HEK293 (cell line): ENCODE data around the gene AUP1.
A peak's percentile ranks its signal among the peaks of the same experiment; 100 is the strongest.

Experiments used
- BCL11A ChIP-seq: fragments of 450-650 bp; formaldehyde crosslinking; IDR thresholded peaks from 2 replicates; pipeline ENCODE4 v1.5.1; 2016; ENCODE audit warnings: low read depth, missing biosample characterization, missing genetic modification characterization
- CTCF ChIP-seq: fragments of 450-650 bp; formaldehyde crosslinking; IDR thresholded peaks from 2 replicates; pipeline ENCODE4 v1.5.1; 2016; ENCODE audit warnings: missing biosample characterization, missing genetic modification characterization
- PATZ1 ChIP-seq: fragments of 450-650 bp; formaldehyde crosslinking; IDR thresholded peaks from 2 replicates; pipeline ENCODE4 v1.5.1; 2016; ENCODE audit warnings: missing biosample characterization, missing genetic modification characterization
- RBAK ChIP-seq: fragments of 450-650 bp; formaldehyde crosslinking; IDR thresholded peaks from 2 replicates; pipeline ENCODE4 v1.5.1; 2016; ENCODE audit warnings: missing biosample characterization, missing genetic modification characterization
- TRIM28 ChIP-seq: IDR thresholded peaks from 2 replicates; pipeline ENCODE4 v1.6.1; 2011; ENCODE audit warnings: low read length, control low read depth, borderline replicate concordance
- YY2 ChIP-seq: fragments of 450-650 bp; formaldehyde crosslinking; IDR thresholded peaks from 2 replicates; pipeline ENCODE4 v1.5.1; 2016; ENCODE audit warnings: missing biosample characterization, missing genetic modification characterization
- ZBTB49 ChIP-seq: fragments of 450-650 bp; formaldehyde crosslinking; IDR thresholded peaks from 2 replicates; pipeline ENCODE4 v1.5.1; 2016; ENCODE audit warnings: missing biosample characterization, missing genetic modification characterization, low read depth
- ZFHX2 ChIP-seq: fragments of 450-650 bp; formaldehyde crosslinking; conservative IDR thresholded peaks from 2 replicates; pipeline ENCODE4 v1.5.1; 2016; ENCODE audit warnings: missing biosample characterization, missing genetic modification characterization
- ZFP3 ChIP-seq: fragments of 450-650 bp; formaldehyde crosslinking; IDR thresholded peaks from 2 replicates; pipeline ENCODE4 v1.5.1; 2016; ENCODE audit warnings: low read depth, missing biosample characterization, missing genetic modification characterization
- ZNF10 ChIP-seq: fragments of 450-650 bp; formaldehyde crosslinking; IDR thresholded peaks from 2 replicates; pipeline ENCODE4 v1.5.1; 2017; ENCODE audit warnings: missing biosample characterization, missing genetic modification characterization
- ZNF121 ChIP-seq: fragments of 450-650 bp; formaldehyde crosslinking; IDR thresholded peaks from 2 replicates; pipeline ENCODE4 v1.5.1; 2016; ENCODE audit warnings: missing biosample characterization, missing genetic modification characterization
- ZNF138 ChIP-seq: fragments of 450-650 bp; formaldehyde crosslinking; IDR thresholded peaks from 2 replicates; pipeline ENCODE4 v1.5.1; 2016; ENCODE audit warnings: missing biosample characterization, missing genetic modification characterization, borderline replicate concordance
- ZNF169 ChIP-seq: fragments of 450-650 bp; formaldehyde crosslinking; IDR thresholded peaks from 2 replicates; pipeline ENCODE4 v1.5.1; 2016; ENCODE audit warnings: missing biosample characterization, missing genetic modification characterization
- ZNF175 ChIP-seq: fragments of 450-650 bp; formaldehyde crosslinking; IDR thresholded peaks from 2 replicates; pipeline ENCODE4 v1.5.1; 2016; ENCODE audit warnings: missing biosample characterization, missing genetic modification characterization
- ZNF335 ChIP-seq: fragments of 450-650 bp; formaldehyde crosslinking; conservative IDR thresholded peaks from 2 replicates; pipeline ENCODE4 v1.5.1; 2016; ENCODE audit warnings: missing biosample characterization, missing genetic modification characterization
- ZNF350 ChIP-seq: fragments of 450-650 bp; formaldehyde crosslinking; IDR thresholded peaks from 2 replicates; pipeline ENCODE4 v1.5.0; 2017; ENCODE audit warnings: missing biosample characterization, mild to moderate bottlenecking, missing genetic modification characterization
- ZNF398 ChIP-seq: fragments of 450-650 bp; formaldehyde crosslinking; IDR thresholded peaks from 2 replicates; pipeline ENCODE4 v1.5.1; 2017; ENCODE audit warnings: missing biosample characterization, missing genetic modification characterization
- ZNF514 ChIP-seq: fragments of 450-650 bp; formaldehyde crosslinking; IDR thresholded peaks from 2 replicates; pipeline ENCODE4 v1.5.1; 2016; ENCODE audit warnings: missing biosample characterization, missing genetic modification characterization
- ZNF544 ChIP-seq: fragments of 450-650 bp; formaldehyde crosslinking; IDR thresholded peaks from 2 replicates; pipeline ENCODE4 v1.5.0; 2017; ENCODE audit warnings: missing biosample characterization, missing genetic modification characterization
- ZNF610 ChIP-seq: fragments of 450-650 bp; formaldehyde crosslinking; IDR thresholded peaks from 2 replicates; pipeline ENCODE4 v1.5.1; 2016; ENCODE audit warnings: missing biosample characterization, missing genetic modification characterization, borderline replicate concordance
- ZNF664 ChIP-seq: fragments of 450-650 bp; formaldehyde crosslinking; IDR thresholded peaks from 2 replicates; pipeline ENCODE4 v1.5.1; 2016; ENCODE audit warnings: missing biosample characterization, missing genetic modification characterization
- ZNF791 ChIP-seq: fragments of 450-650 bp; formaldehyde crosslinking; IDR thresholded peaks from 2 replicates; pipeline ENCODE4 v1.5.1; 2016; ENCODE audit warnings: missing biosample characterization, missing genetic modification characterization
- ZNF830 ChIP-seq: fragments of 450-650 bp; IDR thresholded peaks from 2 replicates; pipeline ENCODE4 v1.5.0; 2018; ENCODE audit warnings: missing biosample characterization, missing genetic modification characterization, low read depth, mild to moderate bottlenecking, moderate library complexity
- ZSCAN16 ChIP-seq: fragments of 450-650 bp; formaldehyde crosslinking; IDR thresholded peaks from 2 replicates; pipeline ENCODE4 v1.5.1; 2016; ENCODE audit warnings: missing biosample characterization, missing genetic modification characterization
- ZXDB ChIP-seq: fragments of 450-650 bp; formaldehyde crosslinking; IDR thresholded peaks from 2 replicates; pipeline ENCODE4 v1.5.1; 2016; ENCODE audit warnings: missing biosample characterization, missing genetic modification characterization
- TF ChIP-seq, protein P1 (sequence below): fragments of 450-650 bp; formaldehyde crosslinking; IDR thresholded peaks from 2 replicates; pipeline ENCODE4 v1.5.1; 2016; ENCODE audit warnings: missing biosample characterization, missing genetic modification characterization, borderline replicate concordance
- TF ChIP-seq, protein P2 (sequence below): fragments of 450-650 bp; formaldehyde crosslinking; IDR thresholded peaks from 2 replicates; pipeline ENCODE4 v1.5.1; 2016; ENCODE audit warnings: missing biosample characterization, missing genetic modification characterization, borderline replicate concordance

Gene AUP1

GRCh38 chr2:74482801-74483674, 46.5 kb downstream of the AUP1 start, which contains the start of the genes CCDC142 and TTC31 (continued):
- no peak for TF ChIP-seq ZBTB49 (tag by site-specific recombination)
- TF ChIP-seq ZNF175 (tag by site-specific recombination): no peak
- no peak for TF ChIP-seq ZNF10
- no peak for TF ChIP-seq ZNF169 (tag by site-specific recombination)
- peak; percentile 77 for TF ChIP-seq PATZ1 (tag by site-specific recombination)
- TF ChIP-seq RBAK (tag by site-specific recombination): no peak
- no peak for TF ChIP-seq ZSCAN16 (tag by site-specific recombination)
- TF ChIP-seq ZNF664 (tag by site-specific recombination): no peak
- no peak for TF ChIP-seq ZNF350
- TF ChIP-seq ZXDB: 0 out of 2 replicates have a peak, but pooled peaks have one; percentile 58
- peak; percentile 86 for TF ChIP-seq YY2
- no peak for TF ChIP-seq ZNF398 (tag by site-specific recombination)
- no peak for TF ChIP-seq ZNF610 (tag by site-specific recombination)
- no peak for TF ChIP-seq ZNF121 (tag by site-specific recombination)
- peak; percentile 92 for TF ChIP-seq ZNF335 (tag by site-specific recombination)
- TF ChIP-seq TRIM28: no peak
- no peak for TF ChIP-seq ZNF791
- no peak for TF ChIP-seq ZNF138 (tag by site-specific recombination)
- TF ChIP-seq, protein P1, sequence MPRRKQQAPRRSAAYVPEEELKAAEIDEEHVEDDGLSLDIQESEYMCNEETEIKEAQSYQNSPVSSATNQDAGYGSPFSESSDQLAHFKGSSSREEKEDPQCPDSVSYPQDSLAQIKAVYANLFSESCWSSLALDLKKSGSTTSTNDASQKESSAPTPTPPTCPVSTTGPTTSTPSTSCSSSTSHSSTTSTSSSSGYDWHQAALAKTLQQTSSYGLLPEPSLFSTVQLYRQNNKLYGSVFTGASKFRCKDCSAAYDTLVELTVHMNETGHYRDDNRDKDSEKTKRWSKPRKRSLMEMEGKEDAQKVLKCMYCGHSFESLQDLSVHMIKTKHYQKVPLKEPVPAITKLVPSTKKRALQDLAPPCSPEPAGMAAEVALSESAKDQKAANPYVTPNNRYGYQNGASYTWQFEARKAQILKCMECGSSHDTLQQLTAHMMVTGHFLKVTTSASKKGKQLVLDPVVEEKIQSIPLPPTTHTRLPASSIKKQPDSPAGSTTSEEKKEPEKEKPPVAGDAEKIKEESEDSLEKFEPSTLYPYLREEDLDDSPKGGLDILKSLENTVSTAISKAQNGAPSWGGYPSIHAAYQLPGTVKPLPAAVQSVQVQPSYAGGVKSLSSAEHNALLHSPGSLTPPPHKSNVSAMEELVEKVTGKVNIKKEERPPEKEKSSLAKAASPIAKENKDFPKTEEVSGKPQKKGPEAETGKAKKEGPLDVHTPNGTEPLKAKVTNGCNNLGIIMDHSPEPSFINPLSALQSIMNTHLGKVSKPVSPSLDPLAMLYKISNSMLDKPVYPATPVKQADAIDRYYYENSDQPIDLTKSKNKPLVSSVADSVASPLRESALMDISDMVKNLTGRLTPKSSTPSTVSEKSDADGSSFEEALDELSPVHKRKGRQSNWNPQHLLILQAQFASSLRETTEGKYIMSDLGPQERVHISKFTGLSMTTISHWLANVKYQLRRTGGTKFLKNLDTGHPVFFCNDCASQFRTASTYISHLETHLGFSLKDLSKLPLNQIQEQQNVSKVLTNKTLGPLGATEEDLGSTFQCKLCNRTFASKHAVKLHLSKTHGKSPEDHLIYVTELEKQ (tag by site-specific recombination): no peak
- no peak for TF ChIP-seq ZNF830 (tag by site-specific recombination)
- no peak for TF ChIP-seq ZNF544 (tag by site-specific recombination)
- TF ChIP-seq CTCF (tag by site-specific recombination): peak; percentile 88
- TF ChIP-seq BCL11A (tag by site-specific recombination): no peak
- TF ChIP-seq, protein P2, sequence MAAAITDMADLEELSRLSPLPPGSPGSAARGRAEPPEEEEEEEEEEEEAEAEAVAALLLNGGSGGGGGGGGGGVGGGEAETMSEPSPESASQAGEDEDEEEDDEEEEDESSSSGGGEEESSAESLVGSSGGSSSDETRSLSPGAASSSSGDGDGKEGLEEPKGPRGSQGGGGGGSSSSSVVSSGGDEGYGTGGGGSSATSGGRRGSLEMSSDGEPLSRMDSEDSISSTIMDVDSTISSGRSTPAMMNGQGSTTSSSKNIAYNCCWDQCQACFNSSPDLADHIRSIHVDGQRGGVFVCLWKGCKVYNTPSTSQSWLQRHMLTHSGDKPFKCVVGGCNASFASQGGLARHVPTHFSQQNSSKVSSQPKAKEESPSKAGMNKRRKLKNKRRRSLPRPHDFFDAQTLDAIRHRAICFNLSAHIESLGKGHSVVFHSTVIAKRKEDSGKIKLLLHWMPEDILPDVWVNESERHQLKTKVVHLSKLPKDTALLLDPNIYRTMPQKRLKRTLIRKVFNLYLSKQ (tag by site-specific recombination): no peak
- TF ChIP-seq ZFHX2 (tag by site-specific recombination): 0 out of 2 replicates have a peak, but pooled peaks have one; percentile 4
- TF ChIP-seq ZFP3 (tag by site-specific recombination): no peak
- TF ChIP-seq ZNF514 (tag by site-specific recombination): no peak
